ENCODE measurements around the gene DPH1.

Gene DPH1

GRCh38 chr17:2051061-2051932, 21.3 kb downstream of the DPH1 start:
- FAIRE-seq: no peak

GRCh38 chr17:2051933-2052559, 22.1 kb downstream of the DPH1 start:
- FAIRE-seq: no peak

- FAIRE-seq: no peak
Measured at GRCh38 chr17:2053380-2054261, 23.7 kb downstream of the DPH1 start.

- no peak for FAIRE-seq
Measured at GRCh38 chr17:2054262-2054511, 24.2 kb downstream of the DPH1 start.

GRCh38 chr17:2054512-2055291, 24.7 kb downstream of the DPH1 start, which contains the start of gene HIC1:
TSS of gene HIC1 (plus strand) at chr17:2055103. CDS start at chr17:2056691, 1,588 bp downstream.
- no peak for FAIRE-seq

GRCh38 chr17:2055292-2056205, 25.6 kb downstream of the DPH1 start:
- FAIRE-seq: no peak

- no peak for FAIRE-seq
Measured at GRCh38 chr17:2056206-2057174, 26.5 kb downstream of the DPH1 start.

GRCh38 chr17:2057175-2057759, 27.3 kb downstream of the DPH1 start:
- no peak for FAIRE-seq

GRCh38 chr17:2057760-2058585, 28.0 kb downstream of the DPH1 start:
- FAIRE-seq: no peak

- FAIRE-seq: no peak
Measured at GRCh38 chr17:2058586-2059546, 28.9 kb downstream of the DPH1 start.

- FAIRE-seq: no peak
Measured at GRCh38 chr17:2059547-2060384, 29.8 kb downstream of the DPH1 start.

GRCh38 chr17:2060385-2060658, 30.4 kb downstream of the DPH1 start:
- no peak for FAIRE-seq

- FAIRE-seq: no peak
Measured at GRCh38 chr17:2060681-2061440, 30.9 kb downstream of the DPH1 start.

- no peak for FAIRE-seq
Measured at GRCh38 chr17:2061441-2061958, 31.5 kb downstream of the DPH1 start.

- FAIRE-seq: no peak
Measured at GRCh38 chr17:2062571-2063183, 32.7 kb downstream of the DPH1 start.

All from islet of Langerhans (tissue), 1 donor.